ENCODE results near the gene AMOT.

AMOT gene

DNA sequence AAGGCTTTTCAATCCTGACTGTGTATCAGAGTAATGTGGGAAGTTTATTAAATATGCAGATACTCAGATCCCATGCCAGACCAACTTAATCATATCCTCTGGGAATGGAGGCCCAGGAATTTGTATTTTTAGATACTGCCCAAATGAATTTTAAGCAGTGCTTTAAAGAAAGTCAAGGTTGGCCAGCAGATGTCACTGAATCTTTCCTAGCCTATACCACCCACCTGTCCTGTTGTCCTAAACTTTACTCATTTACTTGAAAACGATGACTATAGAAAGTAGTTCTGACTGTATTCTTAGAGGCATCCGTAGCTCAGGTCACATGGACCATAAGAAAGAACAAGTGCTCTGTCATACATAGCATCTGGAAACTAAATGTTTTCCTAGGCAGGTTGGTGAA lies 79.9 kb downstream of the AMOT start:
- H3K9me3 Mint-ChIP-seq = no peaks in the 10 kb centered on the region
- no peak overlapping the region for H3K27ac Mint-ChIP-seq
- peaks cover 13% of the 10 kb centered on the region for H3K4me1 Mint-ChIP-seq (ENCODE audit: low read depth)
- H3K4me3 Mint-ChIP-seq = no peak overlapping the region
- intact Hi-C loops (cut with micrococcal nuclease) = no loop called here
- no peaks in the 10 kb centered on the region for H3K36me3 Mint-ChIP-seq (ENCODE audit: low read depth)
- H3K27me3 Mint-ChIP-seq = no peaks in the 10 kb centered on the region

DNA sequence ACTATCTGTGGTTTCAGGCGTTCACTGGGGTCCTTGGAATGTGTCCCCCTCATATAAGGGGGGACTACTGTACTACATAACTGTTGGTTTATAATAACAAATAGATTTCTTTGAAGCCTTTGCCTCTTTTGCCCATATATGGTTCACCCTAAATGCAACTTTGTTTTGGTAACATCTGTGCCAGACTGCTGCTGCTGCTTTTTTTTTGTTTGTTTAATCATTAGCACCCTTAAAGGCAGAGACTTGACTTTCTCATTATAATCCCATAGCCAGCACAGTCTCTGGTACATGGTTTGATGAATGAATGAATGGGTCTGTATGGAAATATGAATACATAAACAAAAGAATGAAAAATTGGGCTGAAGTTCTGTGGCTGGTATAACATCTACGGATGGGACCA lies 80.7 kb downstream of the AMOT start:
- Mint-ChIP-seq H3K9me3 (no peaks in the 10 kb centered on the region), H3K4me3 (no peak overlapping the region), H3K4me1 (ENCODE audit: low read depth) (peaks cover 13% of the 10 kb centered on the region), H3K36me3 (ENCODE audit: low read depth) (no peaks in the 10 kb centered on the region), H3K27me3 (no peaks in the 10 kb centered on the region), H3K27ac (no peak overlapping the region)
- intact Hi-C loops (cut with micrococcal nuclease) = no loop called here

DNA sequence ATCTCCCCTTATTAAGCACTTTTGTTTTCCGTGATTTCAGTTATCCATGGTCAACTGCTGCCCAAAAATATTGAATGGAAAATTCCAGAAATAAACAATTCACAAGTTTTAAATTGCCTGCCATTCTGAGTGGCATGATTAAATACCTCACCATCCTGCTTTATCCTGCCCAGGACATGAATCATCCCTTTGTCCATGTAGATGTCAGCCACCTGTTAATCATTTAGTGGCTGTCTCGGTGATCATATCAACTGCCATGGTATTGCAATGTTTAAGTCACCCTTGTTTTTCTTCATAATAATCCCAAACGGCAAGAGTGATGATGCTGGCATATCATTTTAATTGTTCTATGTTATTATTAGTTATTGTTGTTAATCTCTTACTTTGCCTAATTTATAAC lies 81.1 kb downstream of the AMOT start:
- intact Hi-C loops (cut with micrococcal nuclease) = no loop called here
- H3K9me3 Mint-ChIP-seq = no peaks in the 10 kb centered on the region
- H3K4me3 Mint-ChIP-seq = no peak overlapping the region
- no peak overlapping the region for H3K27ac Mint-ChIP-seq
- no peaks in the 10 kb centered on the region for H3K36me3 Mint-ChIP-seq (ENCODE audit: low read depth)
- H3K4me1 Mint-ChIP-seq (ENCODE audit: low read depth) = peaks cover 13% of the 10 kb centered on the region
- H3K27me3 Mint-ChIP-seq = no peaks in the 10 kb centered on the region

DNA sequence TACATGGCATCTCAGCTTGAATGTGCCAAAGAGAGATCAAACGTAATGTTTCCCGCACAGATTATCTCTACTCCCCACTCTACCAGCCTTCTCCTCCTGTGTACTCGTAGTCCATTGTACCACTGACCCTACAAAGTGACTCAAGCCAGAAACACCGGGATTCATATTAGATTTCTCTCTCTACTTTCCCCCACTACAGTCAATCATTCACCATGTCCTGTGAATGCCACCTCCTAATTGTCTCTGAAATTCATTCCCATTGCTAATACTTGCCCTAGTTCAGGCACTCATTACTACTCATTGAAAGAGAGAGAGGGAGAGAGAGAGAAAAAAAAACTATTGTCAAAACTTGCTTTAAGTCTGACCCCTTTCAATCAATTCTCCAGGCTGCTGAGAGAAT lies 82.7 kb downstream of the AMOT start:
- Mint-ChIP-seq H3K27ac (no peak overlapping the region), H3K4me1 (ENCODE audit: low read depth) (peaks cover 13% of the 10 kb centered on the region), H3K36me3 (ENCODE audit: low read depth) (no peaks in the 10 kb centered on the region), H3K9me3 (no peaks in the 10 kb centered on the region), H3K4me3 (no peak overlapping the region), H3K27me3 (no peaks in the 10 kb centered on the region)
- intact Hi-C loops (cut with micrococcal nuclease) = no loop called here

DNA sequence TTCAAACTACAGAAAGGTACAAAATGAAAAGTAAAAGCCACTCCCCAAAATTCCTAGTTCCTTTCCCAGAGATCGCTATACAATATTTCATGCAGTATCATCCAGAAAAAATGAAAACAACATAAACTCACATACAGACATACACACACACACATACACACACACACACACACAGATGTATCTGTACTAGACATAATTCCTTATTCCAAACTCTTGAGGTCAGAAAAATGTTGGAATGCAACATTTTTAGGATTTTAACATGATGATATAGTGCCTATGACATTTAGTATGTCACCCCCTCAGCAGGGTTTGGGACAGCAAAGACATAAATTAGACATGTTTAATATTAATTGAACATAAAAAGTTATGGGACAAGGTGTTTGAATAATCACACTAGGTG lies 87.5 kb downstream of the AMOT start:
- no peak overlapping the region for H3K27ac Mint-ChIP-seq
- no peaks in the 10 kb centered on the region for H3K36me3 Mint-ChIP-seq (ENCODE audit: low read depth)
- no peaks in the 10 kb centered on the region for H3K4me1 Mint-ChIP-seq (ENCODE audit: low read depth)
- no peaks in the 10 kb centered on the region for H3K9me3 Mint-ChIP-seq
- no peaks in the 10 kb centered on the region for H3K27me3 Mint-ChIP-seq
- intact Hi-C loops (cut with micrococcal nuclease) = no loop called here
- no peak overlapping the region for H3K4me3 Mint-ChIP-seq

DNA sequence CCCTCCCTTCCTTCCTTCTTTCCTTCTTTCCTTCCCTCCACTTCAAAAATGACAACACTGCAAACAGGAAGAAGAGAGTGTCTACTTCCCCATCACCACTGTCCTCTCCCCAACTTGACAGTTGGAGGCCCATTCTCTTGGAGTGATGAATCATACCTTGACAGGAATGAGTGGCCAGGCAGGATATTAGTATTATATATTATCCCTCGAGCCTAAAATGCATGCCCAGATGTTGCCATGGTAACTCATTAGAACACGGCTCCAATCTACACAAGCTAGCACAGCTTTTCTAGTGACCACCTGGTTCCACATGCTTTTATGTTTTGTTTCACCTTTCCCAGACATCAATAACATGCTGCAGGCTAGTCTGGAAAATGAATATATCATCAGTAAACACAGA lies 89.6 kb downstream of the AMOT start:
- Mint-ChIP-seq H3K4me1 (ENCODE audit: low read depth) (no peaks in the 10 kb centered on the region), H3K36me3 (ENCODE audit: low read depth) (no peaks in the 10 kb centered on the region), H3K9me3 (no peaks in the 10 kb centered on the region), H3K27me3 (no peaks in the 10 kb centered on the region), H3K27ac (no peak overlapping the region), H3K4me3 (no peak overlapping the region)
- intact Hi-C loops (cut with micrococcal nuclease) = no loop called here

DNA sequence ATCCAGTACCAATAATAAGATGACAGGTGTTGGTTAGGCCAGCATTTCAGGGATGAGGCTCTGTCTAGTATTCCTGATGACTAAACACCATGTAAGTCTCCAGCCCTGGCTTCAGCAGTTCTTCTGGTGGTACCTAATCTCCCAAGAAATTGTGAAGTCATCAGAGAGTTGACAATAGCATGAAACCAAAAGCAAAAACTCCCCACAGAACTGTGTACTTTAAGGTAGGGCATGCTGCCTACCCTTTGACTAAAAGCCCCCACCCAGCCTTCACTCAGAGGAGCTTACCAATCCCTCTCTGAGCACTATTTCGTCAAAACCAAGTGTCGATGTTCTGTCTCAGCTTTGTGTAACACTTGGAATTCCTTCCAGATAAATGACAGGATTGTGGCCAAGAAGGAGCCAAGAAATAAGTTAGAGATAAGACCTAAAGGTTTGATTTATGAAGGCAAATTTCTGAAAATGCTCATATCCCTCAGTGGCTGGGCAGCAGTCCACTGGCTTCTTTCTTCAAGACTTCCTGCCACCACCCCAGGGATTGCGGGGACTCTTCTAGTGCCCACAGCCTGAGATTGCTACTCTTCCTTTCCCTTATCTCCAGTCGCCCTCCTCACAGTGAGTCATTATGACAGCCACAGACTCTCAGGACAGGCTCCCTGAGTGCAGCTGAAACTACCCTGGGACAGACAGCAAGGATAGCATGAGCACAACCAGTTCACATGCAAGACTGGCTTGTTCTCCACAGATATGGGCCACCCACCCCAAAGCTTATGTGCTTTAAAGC lies 93.6 kb downstream of the AMOT start:
- H3K36me3 Mint-ChIP-seq (ENCODE audit: low read depth) = no peaks in the 10 kb centered on the region
- H3K4me3 Mint-ChIP-seq = no peak overlapping the region
- peaks cover 2% of the 10 kb centered on the region for H3K27me3 Mint-ChIP-seq
- no peak overlapping the region for H3K27ac Mint-ChIP-seq
- H3K4me1 Mint-ChIP-seq (ENCODE audit: low read depth) = no peaks in the 10 kb centered on the region
- intact Hi-C loops (cut with micrococcal nuclease) = no loop called here
- no peaks in the 10 kb centered on the region for H3K9me3 Mint-ChIP-seq

DNA sequence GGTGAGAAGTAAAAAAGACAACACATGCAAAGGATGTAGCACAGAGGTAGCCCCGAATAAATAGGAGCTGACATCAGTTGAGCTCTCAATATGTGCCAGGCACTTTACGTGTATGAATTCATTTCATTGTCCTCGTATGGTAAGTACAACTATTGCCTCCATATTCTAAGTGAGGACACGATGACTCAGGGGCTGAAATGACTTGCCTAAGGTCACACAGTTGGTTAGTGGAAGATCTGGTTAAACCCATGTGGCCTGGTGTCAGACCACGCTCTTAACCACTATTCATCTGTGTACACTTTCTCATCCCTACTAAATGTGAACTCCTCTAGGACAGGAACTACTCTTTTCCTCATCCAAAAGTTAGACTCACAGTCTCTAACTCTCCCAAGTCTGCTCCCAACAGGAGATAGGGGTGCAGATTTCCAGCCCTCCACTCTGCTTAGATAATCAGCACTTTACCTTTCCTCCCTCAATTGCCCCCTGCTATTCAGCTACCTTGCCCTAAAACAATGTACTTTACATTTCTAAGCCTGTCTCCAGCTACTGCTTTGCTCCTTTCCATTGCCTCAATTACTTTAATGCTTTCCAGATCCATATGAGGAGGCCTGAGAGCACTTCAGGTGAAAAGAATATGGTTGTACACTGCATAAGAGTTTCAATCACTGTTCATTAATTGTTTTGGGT lies 102.1 kb downstream of the AMOT start:
- no peaks in the 10 kb centered on the region for H3K9me3 Mint-ChIP-seq
- H3K27ac Mint-ChIP-seq = no peak overlapping the region
- no peaks in the 10 kb centered on the region for H3K27me3 Mint-ChIP-seq

DNA sequence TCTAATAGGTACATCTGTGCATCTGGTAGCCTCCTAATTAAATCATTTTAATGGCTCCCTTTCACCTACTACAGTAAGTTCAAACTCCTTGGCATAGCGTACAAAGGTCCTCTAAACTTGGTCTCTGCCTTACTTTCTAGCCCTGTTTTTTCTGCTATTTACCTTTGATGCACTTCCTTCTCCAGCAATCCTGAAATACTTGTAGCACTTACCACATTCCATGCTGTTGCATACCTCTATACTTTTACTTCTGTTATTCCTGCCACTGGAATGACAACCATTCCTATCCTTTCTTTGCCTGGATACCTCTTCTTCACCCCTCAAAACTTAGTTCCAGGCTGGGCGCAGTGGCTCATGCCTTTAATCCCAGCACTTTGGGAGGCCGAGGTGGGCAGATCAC lies 104.3 kb downstream of the AMOT start:
- no peak overlapping the region for H3K27ac Mint-ChIP-seq
- no peaks in the 10 kb centered on the region for H3K27me3 Mint-ChIP-seq
- H3K9me3 Mint-ChIP-seq = no peaks in the 10 kb centered on the region
- H3K36me3 Mint-ChIP-seq (ENCODE audit: low read depth) = no peaks in the 10 kb centered on the region
- no peak overlapping the region for H3K4me3 Mint-ChIP-seq
- peaks cover 17% of the 10 kb centered on the region for H3K4me1 Mint-ChIP-seq (ENCODE audit: low read depth)
- intact Hi-C loops (cut with micrococcal nuclease) = no loop called here

More for the DNA sequence above, 102.1 kb downstream of the AMOT start:
- no peak overlapping the region for H3K4me3 Mint-ChIP-seq
- intact Hi-C loops (cut with micrococcal nuclease) = no loop called here
- peaks cover 8% of the 10 kb centered on the region for H3K4me1 Mint-ChIP-seq (ENCODE audit: low read depth)
- H3K36me3 Mint-ChIP-seq (ENCODE audit: low read depth) = no peaks in the 10 kb centered on the region

DNA sequence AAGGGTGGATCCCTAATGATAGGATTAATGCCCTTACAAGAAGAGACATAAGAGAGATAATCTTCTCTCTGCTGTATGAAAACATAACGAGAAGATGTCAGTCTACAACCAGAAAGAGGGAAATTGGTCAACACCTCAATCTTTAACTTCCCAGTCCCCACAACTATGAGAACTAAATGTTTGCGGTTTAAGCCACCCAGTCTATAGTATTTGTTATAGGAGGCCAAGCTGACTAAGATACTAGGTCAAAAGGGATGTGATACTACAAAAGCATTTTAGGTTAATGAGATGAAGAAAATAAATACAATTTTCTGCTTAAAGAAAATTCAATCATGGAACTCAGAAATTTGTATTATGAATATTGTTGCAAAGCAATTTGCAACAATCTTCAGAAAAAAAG lies 105.5 kb downstream of the AMOT start:
- Mint-ChIP-seq H3K9me3 (no peaks in the 10 kb centered on the region), H3K36me3 (ENCODE audit: low read depth) (no peaks in the 10 kb centered on the region), H3K27ac (no peak overlapping the region), H3K4me1 (ENCODE audit: low read depth) (peaks cover 17% of the 10 kb centered on the region), H3K4me3 (no peak overlapping the region), H3K27me3 (no peaks in the 10 kb centered on the region)
- intact Hi-C loops (cut with micrococcal nuclease) = no loop called here

DNA sequence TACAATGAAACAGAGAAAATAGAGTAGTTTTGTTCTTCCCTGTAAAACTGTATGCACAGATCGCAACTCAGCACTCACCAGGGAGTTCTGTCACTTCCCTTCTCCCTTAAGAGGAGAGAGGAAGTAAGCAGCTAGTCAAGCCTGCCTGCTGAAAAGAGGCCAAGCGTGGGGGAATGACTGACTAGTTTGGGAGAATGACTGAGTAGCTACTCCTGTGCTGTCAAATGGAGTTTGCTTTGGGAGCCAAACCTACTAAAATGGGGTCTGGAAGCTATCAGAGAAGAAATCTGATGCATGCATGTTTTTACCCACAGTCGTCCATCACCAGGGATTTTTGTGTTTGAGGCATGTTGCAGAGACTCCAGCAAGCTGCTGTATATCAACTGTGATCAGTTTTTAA lies 106.3 kb downstream of the AMOT start:
- Mint-ChIP-seq H3K27me3 (no peaks in the 10 kb centered on the region), H3K9me3 (no peaks in the 10 kb centered on the region), H3K36me3 (ENCODE audit: low read depth) (no peaks in the 10 kb centered on the region), H3K27ac (peak overlapping the region; percentile 86), H3K4me3 (peak overlapping the region; percentile 66), H3K4me1 (ENCODE audit: low read depth) (peaks cover 17% of the 10 kb centered on the region)
- intact Hi-C loops (cut with micrococcal nuclease) = no loop called here

DNA sequence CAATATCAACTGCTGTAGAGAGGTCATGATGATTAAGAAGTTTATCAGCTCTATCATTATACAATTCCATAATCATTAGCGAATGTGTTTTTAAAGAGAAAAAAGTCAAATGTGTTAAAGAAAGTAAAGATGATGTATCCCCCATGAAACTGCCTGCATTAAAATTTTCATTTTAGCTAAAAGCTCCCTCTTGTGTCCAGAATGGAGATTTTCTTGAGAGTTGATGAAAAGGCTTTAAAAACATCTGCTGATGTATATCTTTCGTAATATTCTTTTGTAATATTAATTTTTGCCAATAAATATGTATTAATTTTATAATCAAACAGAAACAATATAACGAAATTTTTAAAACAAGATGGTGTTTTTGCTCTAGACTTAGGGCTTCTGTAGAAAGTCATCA lies 108.8 kb downstream of the AMOT start:
- no peak overlapping the region for H3K27ac Mint-ChIP-seq
- H3K27me3 Mint-ChIP-seq = no peaks in the 10 kb centered on the region

More for the DNA sequence above, 108.8 kb downstream of the AMOT start:
- intact Hi-C loops (cut with micrococcal nuclease) = no loop called here
- Mint-ChIP-seq H3K36me3 (ENCODE audit: low read depth) (no peaks in the 10 kb centered on the region), H3K9me3 (no peaks in the 10 kb centered on the region), H3K4me1 (ENCODE audit: low read depth) (peaks cover 17% of the 10 kb centered on the region), H3K4me3 (no peak overlapping the region)

All from dendritic cell treated with granulocyte-macrophage colony-stimulating factor and Interleukin-4, amounts not matched to agents 40 ng/mL and 50 ng/mL, for 4 days (primary cell).